HG03175 (cell line): ENCODE results near the gene TMEM190.

Source experiments
- ATAC-seq: cut with Tn5 transposase; IDR thresholded peaks from one replicate; pipeline ENCODE4 v1.9.1; 2021; ENCODE audit warnings: mild to moderate bottlenecking, moderate library complexity; ENCODE audit not compliant: unreplicated experiment

The TMEM190 gene

DNA sequence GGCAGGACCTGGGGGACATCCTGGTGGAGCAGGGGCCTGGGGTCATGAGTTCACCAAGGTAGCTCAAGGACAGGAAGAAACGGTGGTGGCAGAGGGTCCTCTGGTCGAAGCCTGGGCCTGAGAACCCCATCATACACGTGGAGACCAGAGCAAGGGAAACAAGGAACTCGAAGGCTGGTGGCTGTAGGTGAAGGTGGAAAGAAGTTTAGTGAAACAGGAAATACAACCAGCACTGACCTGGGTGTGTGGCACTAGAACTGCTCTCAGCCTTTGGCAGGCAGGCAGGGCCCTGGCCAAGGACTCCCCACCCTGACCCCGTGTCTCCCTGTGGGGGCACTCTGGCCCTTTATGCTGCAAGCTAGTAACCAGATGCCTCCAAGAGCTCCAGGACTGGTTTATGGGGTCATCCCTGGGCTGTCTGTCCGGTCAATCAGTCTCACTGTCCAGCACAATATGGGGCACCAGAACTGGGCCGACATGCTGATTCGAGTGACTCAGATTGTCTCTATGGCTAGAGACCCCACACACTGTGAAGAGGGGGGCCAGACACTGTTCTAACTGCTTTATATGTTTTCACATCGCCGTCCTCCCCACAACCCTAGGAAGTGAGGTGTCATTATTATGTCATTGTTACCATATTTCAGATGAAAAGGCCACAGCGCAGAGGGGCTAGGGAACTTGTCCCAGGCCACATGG lies 25.9 kb upstream of the TMEM190 start:
- ATAC-seq = no peak

DNA sequence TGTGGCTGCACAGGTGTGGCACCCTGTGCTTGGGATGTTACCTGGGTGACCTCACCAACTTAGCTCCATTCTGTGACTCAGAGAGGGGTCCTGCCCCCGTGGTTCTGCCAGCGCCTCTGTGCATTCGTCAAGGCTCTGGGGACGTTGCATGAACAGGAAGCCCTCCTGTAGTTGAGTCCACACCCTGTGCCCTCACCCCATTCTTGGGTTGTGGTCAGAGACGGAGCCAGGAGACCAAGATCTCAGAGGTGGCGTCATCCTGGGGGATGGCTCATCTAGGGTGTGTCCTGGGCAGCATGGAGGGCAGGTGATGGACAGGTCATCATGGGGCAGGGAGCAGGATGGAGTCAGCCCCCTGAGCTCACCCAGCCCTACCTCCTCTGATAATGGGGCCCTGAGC lies 24.6 kb upstream of the TMEM190 start:
- ATAC-seq = no peak

DNA sequence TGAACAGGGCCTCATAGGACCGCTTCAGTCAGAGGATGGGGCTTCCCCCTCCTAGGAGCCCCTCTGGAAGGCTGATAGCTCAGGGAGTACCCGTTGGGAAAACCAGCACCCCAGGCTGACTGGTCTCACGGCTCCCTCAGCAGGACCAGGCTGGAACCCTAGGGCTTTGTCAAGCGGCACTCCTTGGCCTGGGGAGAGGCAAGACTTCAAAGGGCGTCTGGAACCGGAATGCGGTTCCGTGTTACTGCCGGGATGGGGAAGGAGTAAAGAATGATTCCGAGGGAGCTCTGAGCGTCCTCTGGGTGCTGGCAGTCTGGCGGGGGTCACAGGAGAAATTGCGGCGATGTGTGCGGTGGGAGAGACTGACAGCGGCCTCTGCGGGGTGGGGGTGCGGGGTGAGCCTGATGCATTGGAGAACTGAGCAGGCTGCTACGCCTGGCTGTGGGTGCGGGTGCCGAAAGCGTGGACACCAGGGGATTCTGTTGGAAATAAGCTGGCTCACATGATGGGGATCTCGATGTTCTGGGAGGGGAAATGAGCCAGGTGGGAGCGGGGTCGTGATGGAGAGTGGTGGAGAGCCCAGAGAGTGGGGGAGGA lies 24.0 kb upstream of the TMEM190 start:
- ATAC-seq = no peak

DNA sequence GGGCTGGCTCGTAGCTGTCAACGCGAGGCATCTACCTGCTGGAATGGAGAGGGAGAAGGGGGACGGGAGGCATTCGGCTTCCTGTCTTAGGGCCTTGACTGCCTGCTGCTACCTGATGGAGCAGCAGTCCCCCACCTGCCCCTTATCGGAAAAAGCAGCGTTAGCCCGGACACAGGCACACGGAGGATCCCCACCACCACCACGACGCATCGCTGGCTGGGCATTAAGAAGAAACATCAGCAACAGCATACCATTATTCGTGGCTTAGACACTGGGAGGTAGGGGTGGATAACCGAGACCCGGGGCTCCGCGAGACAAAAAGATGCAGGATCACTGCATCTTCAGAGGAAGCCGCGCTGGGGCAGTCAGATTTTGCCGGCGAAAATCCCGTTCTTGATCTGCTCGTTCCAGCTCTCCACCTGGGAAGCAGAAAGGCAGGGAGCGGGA lies 23.2 kb upstream of the TMEM190 start:
- ATAC-seq = no peak

DNA sequence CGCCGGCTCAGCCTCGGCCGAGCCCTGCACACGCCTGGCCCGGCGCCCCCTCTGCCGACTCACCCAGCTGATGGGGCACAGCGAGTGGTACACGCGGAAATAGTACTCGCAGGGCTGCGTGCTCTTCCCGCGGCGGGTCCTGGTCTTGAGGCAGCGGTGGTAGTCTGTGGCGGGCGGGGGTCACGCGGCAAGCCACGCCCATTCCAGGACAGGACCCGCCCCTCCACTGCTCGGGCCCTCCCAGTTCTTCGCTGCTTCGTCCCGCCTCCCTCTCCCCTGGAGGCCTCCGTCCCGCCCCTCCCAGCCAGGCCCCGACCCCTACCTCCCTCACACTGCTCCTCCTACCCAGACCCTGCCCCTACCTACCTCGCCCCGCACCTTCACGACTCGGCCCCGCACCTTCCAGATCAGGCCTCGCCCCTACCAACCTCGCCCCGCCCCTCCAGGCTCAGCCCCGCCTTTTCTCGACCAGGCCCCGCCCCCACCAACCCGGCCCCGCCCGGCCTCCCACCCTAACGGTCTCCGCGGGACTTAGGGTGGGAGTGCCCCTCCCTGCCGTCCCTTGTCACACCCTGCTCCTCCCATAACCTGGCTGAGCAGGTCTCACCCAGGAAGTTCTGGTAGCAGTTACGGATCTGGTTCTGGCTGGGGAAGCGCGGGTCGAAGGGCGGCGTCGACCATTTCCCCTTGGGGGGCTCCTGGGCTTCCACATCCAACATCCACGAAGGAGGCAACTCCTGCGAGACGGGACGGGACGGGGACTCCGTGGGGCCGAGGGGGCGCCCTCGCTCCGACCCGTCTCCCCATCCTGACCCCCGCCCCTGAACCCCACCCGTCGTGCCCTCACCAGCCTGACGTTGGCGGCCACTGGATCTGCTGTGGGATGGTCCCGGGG lies 22.6 kb upstream of the TMEM190 start:
- no peak for ATAC-seq

DNA sequence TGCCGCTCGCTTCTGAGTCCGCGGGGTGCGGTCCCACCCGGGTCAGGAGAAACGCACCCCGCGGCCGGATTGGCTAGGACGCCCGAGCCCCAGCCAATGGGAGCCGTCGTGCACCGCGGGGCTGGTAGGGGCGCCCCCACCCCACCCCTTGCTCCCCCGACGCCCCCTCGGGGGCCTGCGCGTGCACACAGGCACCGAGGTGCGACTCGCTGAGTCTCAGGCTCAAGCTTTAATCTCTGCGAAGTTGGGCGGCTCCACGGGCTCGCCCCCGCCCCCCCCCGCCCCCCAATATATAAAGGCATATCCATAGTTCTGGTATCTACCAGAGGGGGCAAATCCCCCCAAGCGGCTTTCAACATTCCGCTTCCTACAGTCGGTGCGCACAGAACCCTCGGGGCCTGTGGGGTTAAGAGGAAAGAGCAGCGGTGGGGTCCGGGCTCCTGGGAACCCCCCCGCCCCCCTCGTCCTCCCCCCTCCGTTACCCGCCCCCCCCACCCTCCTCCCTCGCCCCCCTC lies 21.9 kb upstream of the TMEM190 start, which contains the start of gene COX6B2:
Gene COX6B2 (minus strand): TSS at position 22 of the 515 bp plus-strand sequence. CDS start 198 bp downstream, outside the sequence.
- no peak for ATAC-seq

DNA sequence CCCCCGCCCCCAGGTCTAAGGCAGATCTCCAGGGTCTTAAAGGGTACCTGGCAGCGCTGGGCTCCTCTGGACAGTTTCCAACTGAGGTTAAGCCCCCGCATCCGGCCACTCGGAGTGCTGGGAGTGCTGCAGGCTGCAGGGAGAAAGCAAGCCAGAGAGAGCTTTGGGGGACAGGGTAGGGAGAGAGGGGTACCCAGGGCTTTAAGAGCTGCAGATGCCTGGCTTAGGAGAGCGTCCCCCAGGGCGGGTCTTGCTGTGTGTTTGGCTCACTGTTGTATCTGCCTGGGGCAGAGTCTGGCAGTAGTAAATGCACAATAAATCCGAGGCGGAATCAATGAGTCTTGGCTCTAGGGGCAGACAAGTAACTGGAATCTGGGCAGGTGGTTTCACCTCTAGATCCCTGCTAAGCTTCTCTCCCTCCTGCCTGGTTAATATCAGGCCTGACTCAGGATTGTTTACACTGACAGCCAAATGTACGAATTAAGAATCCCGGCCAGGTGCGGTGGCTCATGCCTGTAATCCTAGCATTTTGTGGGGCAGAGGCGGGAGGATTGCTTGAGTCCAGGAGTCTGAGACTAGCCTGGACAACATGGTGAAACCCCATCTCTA lies 21.3 kb upstream of the TMEM190 start:
- ATAC-seq = no peak

DNA sequence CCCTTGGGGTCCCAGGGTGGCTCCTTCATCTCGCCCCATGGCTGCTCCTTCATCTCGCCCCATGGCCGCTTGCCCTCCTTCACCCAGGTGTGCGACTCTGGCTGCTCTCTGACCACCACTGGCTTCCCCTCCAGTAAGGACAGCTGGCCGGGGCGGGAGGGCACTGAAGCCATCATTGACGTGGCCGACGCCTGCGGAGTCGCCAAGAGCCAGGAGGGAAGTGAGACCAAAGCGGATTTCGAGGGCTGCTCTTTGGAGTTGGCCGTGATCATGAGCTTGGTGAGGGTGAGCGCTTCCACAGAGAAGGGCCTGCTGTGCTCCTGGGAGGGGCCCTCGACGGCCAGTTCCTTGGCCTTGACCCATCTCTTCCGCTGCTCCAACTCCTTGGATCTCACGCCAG lies 18.1 kb upstream of the TMEM190 start:
- no peak for ATAC-seq

DNA sequence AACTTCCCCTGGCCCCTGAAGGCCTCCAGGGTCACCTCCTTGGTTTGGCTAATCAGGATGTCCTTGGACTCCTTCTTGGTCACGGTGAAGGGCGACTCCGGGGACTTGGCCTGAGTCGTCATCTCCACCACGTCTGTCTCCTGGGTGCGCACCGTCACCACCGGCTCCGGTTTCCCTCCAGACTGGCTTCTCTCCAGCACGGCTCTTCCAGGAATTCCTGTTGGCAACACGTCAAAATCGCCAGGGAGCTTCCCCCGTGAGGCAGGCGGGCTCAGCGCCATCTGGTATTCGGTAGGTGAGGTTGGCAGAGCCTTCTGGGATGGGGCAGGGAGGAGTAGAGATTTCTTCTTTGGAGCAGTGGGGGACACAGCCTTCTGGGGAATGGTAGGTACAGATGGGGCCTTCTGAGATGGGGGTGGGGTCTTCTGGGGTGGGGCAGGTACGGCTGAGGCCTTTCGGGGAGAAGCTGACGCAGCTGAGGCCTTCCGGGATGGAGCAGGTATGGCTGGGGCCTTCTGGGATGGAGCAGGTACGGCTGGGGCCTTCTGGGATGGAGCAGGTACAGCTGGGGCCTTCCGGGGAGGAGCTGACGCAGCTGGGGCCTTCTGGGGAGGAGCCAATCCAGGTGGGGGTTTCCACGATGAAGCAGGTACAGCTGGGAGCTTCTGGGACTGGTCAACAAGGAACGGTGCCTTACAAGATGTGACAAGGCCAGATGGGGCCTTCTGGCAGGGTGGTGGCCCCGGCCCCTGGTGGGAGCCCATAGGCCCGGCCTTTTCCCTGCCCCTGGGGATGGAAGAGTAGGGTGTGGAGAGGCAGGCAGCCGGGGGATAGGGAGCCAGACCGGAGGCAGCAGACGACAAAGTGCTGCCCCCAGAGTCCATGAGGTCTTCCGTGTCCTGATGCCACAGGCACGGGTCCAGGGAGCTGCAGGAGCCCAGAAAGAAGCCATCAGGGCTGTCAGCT lies 17.4 kb upstream of the TMEM190 start:
- no peak for ATAC-seq

DNA sequence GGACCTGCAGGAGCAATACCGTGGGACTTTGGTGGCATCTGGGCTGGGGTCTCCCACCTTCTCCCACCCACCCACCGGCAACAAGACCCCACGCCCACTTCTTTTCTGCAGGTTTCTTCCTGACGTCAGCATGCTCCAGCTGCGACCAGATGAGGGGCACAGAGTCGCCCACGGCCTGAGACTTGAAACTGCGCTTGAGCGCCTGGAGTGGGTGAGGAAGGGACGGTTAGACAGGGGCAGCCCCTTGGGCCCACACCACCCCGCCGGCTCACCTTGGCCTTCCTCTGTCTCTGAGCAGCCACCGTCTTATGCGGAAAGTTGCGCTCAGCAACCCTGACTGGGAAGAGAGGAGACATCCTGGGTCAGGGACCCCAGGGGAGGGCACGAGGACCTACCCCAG lies 15.7 kb upstream of the TMEM190 start:
- no peak for ATAC-seq

DNA sequence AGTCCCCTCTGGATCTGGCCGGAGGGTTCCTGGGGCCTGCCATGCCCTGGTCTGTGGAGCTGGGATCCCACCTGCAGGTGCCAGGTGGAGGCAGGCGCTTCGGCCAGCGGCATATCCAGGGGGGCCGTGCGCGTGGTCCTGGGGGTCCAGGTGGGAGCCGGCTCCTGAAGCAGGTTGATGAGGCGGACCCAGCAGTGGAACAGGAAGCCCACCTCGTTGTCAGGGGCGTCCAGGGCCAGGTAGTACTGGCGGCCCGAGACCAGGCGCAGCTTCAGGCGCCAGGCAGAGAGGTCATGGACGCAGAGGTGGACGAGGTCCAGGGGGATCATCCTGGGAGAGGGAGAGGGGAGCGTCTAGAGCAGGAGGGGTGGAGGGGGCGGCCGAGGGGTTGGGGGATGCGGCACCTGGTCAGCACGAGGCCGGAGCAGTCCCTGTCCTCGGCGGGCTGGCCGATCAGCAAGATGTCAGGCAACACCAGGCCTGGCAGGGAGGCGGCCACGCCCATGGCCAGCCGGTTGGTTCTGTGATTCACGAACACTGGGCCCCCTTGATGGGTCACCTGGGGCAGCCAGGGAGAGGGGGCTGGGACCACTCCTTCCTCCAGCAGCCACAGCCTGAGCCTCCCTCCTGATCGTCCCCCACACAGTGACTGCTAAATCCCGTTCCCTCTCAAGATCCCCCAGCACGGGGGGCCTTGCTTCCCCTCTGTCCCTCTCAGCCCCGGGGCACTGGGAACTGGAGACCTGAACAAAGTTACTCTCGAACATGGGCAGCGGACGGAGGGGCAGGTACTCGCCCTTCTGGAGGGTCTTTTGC lies 14.2 kb upstream of the TMEM190 start:
- ATAC-seq = no peak

DNA sequence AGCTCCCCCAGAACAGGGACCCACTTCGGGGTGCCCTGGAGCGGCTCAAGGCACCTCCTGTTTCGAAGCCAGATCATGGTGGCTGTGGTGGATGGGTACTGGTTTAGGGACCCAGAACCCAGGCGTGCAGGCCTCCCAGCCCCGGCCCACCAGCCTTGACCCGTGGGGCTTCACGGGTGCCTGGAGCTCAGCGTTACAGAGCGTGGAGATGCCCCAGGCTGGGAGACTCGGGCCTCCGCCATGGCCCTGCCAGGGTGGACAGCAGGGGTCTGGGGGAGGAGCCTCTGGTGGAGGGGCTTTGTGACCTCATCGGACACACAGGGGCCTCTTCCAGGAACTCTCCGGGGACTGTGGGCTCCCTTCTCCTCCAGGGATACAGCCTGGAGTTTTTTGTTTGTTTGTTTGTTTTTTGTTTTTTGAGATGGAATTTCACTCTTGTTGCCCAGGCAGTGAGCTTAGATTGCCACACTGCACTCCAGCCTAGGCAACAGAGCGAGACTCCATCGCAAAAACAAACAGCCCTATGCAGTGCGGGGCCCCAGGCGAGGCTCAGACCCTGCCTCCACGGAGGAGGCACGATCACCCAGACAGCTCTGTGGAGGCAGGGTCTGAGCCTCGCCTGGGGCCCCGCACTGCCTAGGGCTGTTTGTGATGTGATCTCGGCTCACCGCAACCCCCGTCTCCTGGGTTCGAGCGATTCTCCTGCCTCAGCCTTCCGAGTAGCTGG lies 13.5 kb upstream of the TMEM190 start, which contains the start of gene GARIN5B:
Gene GARIN5B (minus strand): TSS at position 271 of the 727 bp plus-strand sequence. CDS start 194 bp downstream, at position 77.
- ATAC-seq = no peak

DNA sequence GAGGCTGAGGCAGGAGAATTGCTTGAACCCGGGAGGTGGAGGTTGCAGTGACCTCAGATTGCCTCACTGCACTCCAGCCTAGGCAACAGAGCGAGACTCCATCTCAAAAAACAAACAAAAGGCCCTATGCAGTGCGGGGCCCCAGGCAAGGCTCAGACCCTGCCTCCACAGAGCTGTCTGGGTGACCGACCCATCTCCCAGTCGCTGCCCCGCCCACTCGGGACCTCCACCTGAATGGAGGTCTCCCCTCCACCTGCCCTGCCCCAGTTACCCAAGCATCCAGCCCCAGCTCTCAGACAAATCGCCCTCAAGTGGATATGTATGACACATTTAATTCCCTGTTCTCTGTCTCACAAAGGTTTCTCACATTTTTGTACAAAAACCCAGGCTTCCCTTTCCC lies 11.4 kb upstream of the TMEM190 start:
- ATAC-seq = no peak

DNA sequence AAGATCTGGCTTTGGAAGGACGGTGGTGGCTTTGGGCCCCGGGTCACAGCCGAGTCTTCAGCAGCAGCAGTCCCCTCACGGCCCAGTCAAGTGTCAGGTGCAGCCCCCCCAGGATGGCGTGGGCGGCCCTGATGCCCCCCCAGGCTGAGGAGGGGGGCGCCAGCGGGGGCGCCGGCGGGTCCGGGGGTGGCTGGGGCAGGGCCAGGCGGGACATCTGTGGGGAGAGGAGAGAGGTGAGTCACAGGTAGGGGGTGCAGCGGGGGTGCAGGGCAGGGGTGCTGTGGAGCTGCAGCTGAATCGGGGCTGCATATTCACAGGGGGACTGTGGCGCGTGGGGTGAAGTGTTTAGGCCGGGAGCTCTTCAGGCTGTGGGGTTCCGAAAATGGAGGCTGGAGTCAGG lies 10.7 kb upstream of the TMEM190 start:
- no peak for ATAC-seq

DNA sequence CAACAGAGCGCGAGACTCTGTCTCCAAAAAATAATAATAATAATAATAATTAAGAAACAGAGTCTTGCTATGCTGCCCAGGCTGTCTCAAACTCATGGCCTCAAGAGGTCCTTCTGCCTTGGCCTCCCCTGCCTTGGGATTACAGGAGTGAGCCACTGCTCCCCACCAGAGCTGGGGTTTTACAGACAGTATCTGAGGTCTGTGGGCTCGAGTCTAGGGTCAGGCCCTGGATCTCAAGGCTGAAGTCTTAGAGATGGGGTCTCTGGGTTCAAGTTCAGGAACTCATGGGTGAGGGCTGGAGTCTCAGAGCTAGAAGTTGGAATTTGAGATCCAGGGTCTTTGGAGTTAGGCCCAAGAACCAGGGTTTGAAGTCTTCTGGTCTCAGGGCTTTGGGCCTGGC lies 9.8 kb upstream of the TMEM190 start:
- no peak for ATAC-seq

DNA sequence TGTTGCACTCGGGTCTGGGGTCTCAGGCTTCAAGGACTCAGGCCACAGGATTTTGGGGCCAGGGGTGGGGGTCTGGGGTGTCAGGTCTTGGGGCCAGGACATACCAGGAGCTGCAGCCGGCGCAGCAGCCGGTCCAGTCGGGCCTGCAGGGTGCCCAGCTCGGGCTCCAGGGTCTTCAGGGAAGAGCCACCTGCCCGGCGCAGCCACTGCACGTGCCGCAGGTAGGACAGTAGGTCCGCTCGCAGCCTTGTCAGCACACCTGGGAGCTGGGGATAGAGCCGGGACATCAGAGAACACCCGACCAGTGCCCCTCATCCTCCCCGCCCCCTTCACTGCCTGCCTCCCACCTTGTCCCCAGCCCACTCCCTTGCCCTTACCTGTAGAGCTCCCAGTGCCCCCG lies 8.5 kb upstream of the TMEM190 start:
- no peak for ATAC-seq

DNA sequence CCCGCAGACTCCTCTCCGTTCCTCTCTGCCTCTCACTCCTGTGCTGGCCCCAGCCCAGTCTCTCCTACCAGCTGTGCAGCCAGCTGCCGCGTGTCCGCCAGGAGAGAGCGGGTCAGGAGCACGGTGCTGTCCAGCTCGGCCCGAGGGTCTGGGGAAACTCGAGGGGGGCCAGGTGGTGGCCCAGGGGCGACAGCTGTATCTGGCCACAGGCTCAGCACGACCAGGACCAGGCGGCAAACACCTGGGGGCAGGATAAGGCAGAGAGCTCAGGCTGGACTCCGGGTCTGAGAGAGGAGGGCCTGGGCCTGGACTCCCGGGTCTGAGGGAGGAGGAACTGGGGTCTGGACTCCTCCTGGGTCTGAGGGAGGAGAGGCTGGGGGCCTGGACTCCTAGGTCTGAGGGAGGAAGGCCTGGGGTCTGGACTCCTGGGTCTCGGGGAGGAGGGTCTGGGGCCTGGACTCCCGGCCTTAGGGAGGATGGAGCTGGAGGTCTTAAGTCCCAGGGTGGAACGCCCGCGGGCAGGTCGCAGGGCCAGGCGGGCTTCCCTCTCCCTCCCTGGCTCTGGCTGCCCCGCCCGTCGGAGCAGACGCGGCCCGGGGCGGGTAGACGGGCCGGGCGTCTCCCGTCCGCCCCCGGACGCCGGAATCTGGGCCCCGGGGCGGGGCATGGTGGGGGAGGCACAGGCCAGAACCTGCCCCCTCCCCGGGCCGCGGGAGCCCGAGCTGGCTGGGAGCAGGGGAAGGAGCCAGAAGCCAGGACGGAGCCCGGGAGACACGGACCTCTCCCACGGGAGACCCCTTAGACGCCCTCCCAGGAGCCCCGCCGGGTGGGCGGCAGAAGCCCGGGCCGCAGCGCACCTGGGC lies 7.7 kb upstream of the TMEM190 start:
- no peak for ATAC-seq
